ENCODE results near the gene NECAP2.
A peak's percentile ranks its signal among the peaks of the same experiment; 100 is the strongest.

Gene NECAP2

GRCh38 chr1:16410803-16411202, 29.7 kb upstream of the NECAP2 start:
- Mint-ChIP-seq H3K4me1 (ENCODE audit: low read depth) (no peaks in the 10 kb centered on the region), H3K27me3 (peaks cover 6% of the 10 kb centered on the region), H3K4me3 (no peak overlapping the region), H3K36me3 (ENCODE audit: low read depth) (no peaks in the 10 kb centered on the region), H3K27ac (no peak overlapping the region), H3K9me3 (no peaks in the 10 kb centered on the region)
- intact Hi-C loops (cut with micrococcal nuclease) = no loop called here

GRCh38 chr1:16413191-16413590, 27.3 kb upstream of the NECAP2 start:
- no peaks in the 10 kb centered on the region for H3K36me3 Mint-ChIP-seq (ENCODE audit: low read depth)
- H3K4me3 Mint-ChIP-seq = no peak overlapping the region
- H3K9me3 Mint-ChIP-seq = no peaks in the 10 kb centered on the region
- H3K27ac Mint-ChIP-seq = no peak overlapping the region
- H3K4me1 Mint-ChIP-seq (ENCODE audit: low read depth) = no peaks in the 10 kb centered on the region
- H3K27me3 Mint-ChIP-seq = peaks cover 10% of the 10 kb centered on the region
- intact Hi-C loops (cut with micrococcal nuclease) = no loop called here

GRCh38 chr1:16418823-16419425, 21.6 kb upstream of the NECAP2 start:
- peaks cover 13% of the 10 kb centered on the region for H3K27me3 Mint-ChIP-seq
- intact Hi-C loops (cut with micrococcal nuclease) = no loop called here
- no peak overlapping the region for H3K27ac Mint-ChIP-seq
- no peaks in the 10 kb centered on the region for H3K9me3 Mint-ChIP-seq
- no peaks in the 10 kb centered on the region for H3K36me3 Mint-ChIP-seq (ENCODE audit: low read depth)
- no peak overlapping the region for H3K4me3 Mint-ChIP-seq
- peaks cover 13% of the 10 kb centered on the region for H3K4me1 Mint-ChIP-seq (ENCODE audit: low read depth)

- Mint-ChIP-seq H3K4me1 (ENCODE audit: low read depth) (peaks cover 13% of the 10 kb centered on the region), H3K36me3 (ENCODE audit: low read depth) (no peaks in the 10 kb centered on the region), H3K4me3 (no peak overlapping the region), H3K9me3 (no peaks in the 10 kb centered on the region), H3K27ac (no peak overlapping the region), H3K27me3 (peaks cover 13% of the 10 kb centered on the region)
- intact Hi-C loops (cut with micrococcal nuclease) = no loop called here
These were observed 20.0 kb upstream of the NECAP2 start for GRCh38 chr1:16420424-16421118.

GRCh38 chr1:16421201-16421600, 19.3 kb upstream of the NECAP2 start:
- no peak overlapping the region for H3K4me3 Mint-ChIP-seq

GRCh38 chr1:16422041-16422440, 18.5 kb upstream of the NECAP2 start:
- Mint-ChIP-seq H3K36me3 (ENCODE audit: low read depth) (no peaks in the 10 kb centered on the region), H3K27me3 (peaks cover 10% of the 10 kb centered on the region), H3K27ac (no peak overlapping the region), H3K4me3 (no peak overlapping the region), H3K4me1 (ENCODE audit: low read depth) (peaks cover 13% of the 10 kb centered on the region), H3K9me3 (no peaks in the 10 kb centered on the region)
- intact Hi-C loops (cut with micrococcal nuclease) = no loop called here

More at GRCh38 chr1:16421201-16421600, 19.3 kb upstream of the NECAP2 start:
- Mint-ChIP-seq H3K4me1 (ENCODE audit: low read depth) (peaks cover 13% of the 10 kb centered on the region), H3K9me3 (no peaks in the 10 kb centered on the region), H3K27me3 (peaks cover 10% of the 10 kb centered on the region), H3K36me3 (ENCODE audit: low read depth) (no peaks in the 10 kb centered on the region), H3K27ac (no peak overlapping the region)
- intact Hi-C loops (cut with micrococcal nuclease) = no loop called here

GRCh38 chr1:16425125-16426025, 15.1 kb upstream of the NECAP2 start:
- H3K27ac Mint-ChIP-seq = no peak overlapping the region
- peaks cover 5% of the 10 kb centered on the region for H3K27me3 Mint-ChIP-seq
- H3K36me3 Mint-ChIP-seq (ENCODE audit: low read depth) = no peaks in the 10 kb centered on the region
- intact Hi-C loops (cut with micrococcal nuclease) = no loop called here
- H3K4me3 Mint-ChIP-seq = no peak overlapping the region
- H3K4me1 Mint-ChIP-seq (ENCODE audit: low read depth) = peaks cover 10% of the 10 kb centered on the region
- no peaks in the 10 kb centered on the region for H3K9me3 Mint-ChIP-seq

- no peaks in the 10 kb centered on the region for H3K36me3 Mint-ChIP-seq (ENCODE audit: low read depth)
- no peaks in the 10 kb centered on the region for H3K9me3 Mint-ChIP-seq
- no peak overlapping the region for H3K27ac Mint-ChIP-seq
- peaks cover 24% of the 10 kb centered on the region for H3K4me1 Mint-ChIP-seq (ENCODE audit: low read depth)
- peaks cover 4% of the 10 kb centered on the region for H3K27me3 Mint-ChIP-seq
- intact Hi-C loops (cut with micrococcal nuclease) = no loop called here
- H3K4me3 Mint-ChIP-seq = no peak overlapping the region
These were observed 9.9 kb upstream of the NECAP2 start for GRCh38 chr1:16430606-16431005.

- Mint-ChIP-seq H3K4me1 (ENCODE audit: low read depth) (peaks cover 26% of the 10 kb centered on the region), H3K4me3 (no peak overlapping the region), H3K36me3 (ENCODE audit: low read depth) (no peaks in the 10 kb centered on the region), H3K27ac (peak overlapping the region; percentile 48), H3K27me3 (peaks cover 4% of the 10 kb centered on the region), H3K9me3 (no peaks in the 10 kb centered on the region)
- intact Hi-C loops (cut with micrococcal nuclease) = no loop called here
These were observed 7.5 kb upstream of the NECAP2 start for GRCh38 chr1:16433030-16433429.

- Mint-ChIP-seq H3K4me3 (no peak overlapping the region), H3K27ac (no peak overlapping the region), H3K9me3 (no peaks in the 10 kb centered on the region), H3K27me3 (peaks cover 4% of the 10 kb centered on the region), H3K36me3 (ENCODE audit: low read depth) (no peaks in the 10 kb centered on the region), H3K4me1 (ENCODE audit: low read depth) (peaks cover 35% of the 10 kb centered on the region)
- intact Hi-C loops (cut with micrococcal nuclease) = no loop called here
These were observed 6.5 kb upstream of the NECAP2 start for GRCh38 chr1:16434007-16434406.

GRCh38 chr1:16434501-16434900, 6.0 kb upstream of the NECAP2 start:
- Mint-ChIP-seq H3K36me3 (ENCODE audit: low read depth) (no peaks in the 10 kb centered on the region), H3K27ac (no peak overlapping the region), H3K9me3 (no peaks in the 10 kb centered on the region), H3K4me1 (ENCODE audit: low read depth) (peaks cover 40% of the 10 kb centered on the region), H3K27me3 (peaks cover 4% of the 10 kb centered on the region), H3K4me3 (no peak overlapping the region)
- intact Hi-C loops (cut with micrococcal nuclease) = no loop called here

GRCh38 chr1:16436946-16437474, 3.5 kb upstream of the NECAP2 start, which contains the start of gene SPATA21:
TSS of gene SPATA21 (minus strand) at chr1:16437424. CDS start at chr1:16431371, 6,053 bp downstream.
- H3K27ac Mint-ChIP-seq = peak within 1 kb of the TSS; percentile 95

GRCh38 chr1:16438516-16438915, 2.0 kb upstream of the NECAP2 start:
- Mint-ChIP-seq H3K4me3 (no peak overlapping the region), H3K36me3 (ENCODE audit: low read depth) (peaks cover 31% of the 10 kb centered on the region), H3K9me3 (no peaks in the 10 kb centered on the region), H3K4me1 (ENCODE audit: low read depth) (peaks cover 44% of the 10 kb centered on the region), H3K27me3 (no peaks in the 10 kb centered on the region), H3K27ac (peak overlapping the region; percentile 95)
- intact Hi-C loops (cut with micrococcal nuclease) = no loop called here

More at GRCh38 chr1:16436946-16437474, 3.5 kb upstream of the NECAP2 start, which contains the start of gene SPATA21:
- peaks cover 44% of the 10 kb centered on the region for H3K4me1 Mint-ChIP-seq (ENCODE audit: low read depth)
- no peaks in the 10 kb centered on the region for H3K9me3 Mint-ChIP-seq
- H3K36me3 Mint-ChIP-seq (ENCODE audit: low read depth) = peaks cover 17% of the 10 kb centered on the region
- H3K4me3 Mint-ChIP-seq = no peak within 1 kb of the TSS
- intact Hi-C loops (cut with micrococcal nuclease) = no loop called here
- H3K27me3 Mint-ChIP-seq = peaks cover 4% of the 10 kb centered on the region

- Mint-ChIP-seq H3K4me3 (no peak overlapping the region), H3K4me1 (ENCODE audit: low read depth) (peaks cover 47% of the 10 kb centered on the region), H3K27me3 (no peaks in the 10 kb centered on the region), H3K27ac (peak overlapping the region; percentile 95), H3K9me3 (no peaks in the 10 kb centered on the region), H3K36me3 (ENCODE audit: low read depth) (peaks cover 35% of the 10 kb centered on the region)
- intact Hi-C loops (cut with micrococcal nuclease) = no loop called here
These were observed 1.6 kb upstream of the NECAP2 start for GRCh38 chr1:16438924-16439323.

Measured in dendritic cell treated with granulocyte-macrophage colony-stimulating factor and Interleukin-4, amounts not matched to agents 40 ng/mL and 50 ng/mL, for 4 days (primary cell).